ENCODE data around the gene TMEM43.

The TMEM43 gene

GRCh38 chr3:14121859-14122258 is 3.0 kb upstream of the TMEM43 start:
- no peaks in the 10 kb centered on the region for H3K27me3 ChIP-seq (ENCODE audit: low read depth, low read length)
- peaks cover 55% of the 10 kb centered on the region for H3K36me3 ChIP-seq (replicated peaks; ENCODE audit: low read depth, low read length)
- peaks cover 95% of the 10 kb centered on the region for H3K79me2 ChIP-seq (ENCODE audit: low read length)
- TF ChIP-seq EZH2phosphoT487 (IDR thresholded peaks at IDR 0.05; ENCODE audit: low read depth) (no peak), CTCF (IDR thresholded peaks at IDR 0.05; ENCODE audit: low read depth, low read length) (no peak)
- no peak overlapping the region for H3K27ac ChIP-seq (ENCODE audit: low read length)
- H3K9ac ChIP-seq (ENCODE audit: low read length): no peak overlapping the region
- H3K4me1 ChIP-seq (ENCODE audit: low read length): peaks cover 25% of the 10 kb centered on the region
- no peak overlapping the region for H3K4me3 ChIP-seq (ENCODE audit: low read length)
- H2AFZ ChIP-seq (ENCODE audit: low read depth, low read length): no peak overlapping the region
- H3K4me2 ChIP-seq (ENCODE audit: low read length): 0 out of 2 replicates have a peak overlapping the region, but pooled peaks have one; percentile 95
- peaks cover 10% of the 10 kb centered on the region; the same call in 1 of the 2 replicates for H4K20me1 ChIP-seq (ENCODE audit: insufficient read depth, low read length)
- no peaks in the 10 kb centered on the region for H3K9me3 ChIP-seq (ENCODE audit: insufficient read depth, low read length)

- Histone ChIP-seq H3K9me3 (ENCODE audit: insufficient read depth, low read length) (no peaks in the 10 kb centered on the region), H3K4me2 (ENCODE audit: low read length) (peak overlapping the region; percentile 95), H3K79me2 (ENCODE audit: low read length) (peaks cover 96% of the 10 kb centered on the region), H4K20me1 (ENCODE audit: insufficient read depth, low read length) (peaks cover 10% of the 10 kb centered on the region; the same call in 1 of the 2 replicates), H3K9ac (ENCODE audit: low read length) (no peak overlapping the region), H3K4me3 (ENCODE audit: low read length) (0 out of 2 replicates have a peak overlapping the region, but pooled peaks have one; percentile 81), H2AFZ (ENCODE audit: low read depth, low read length) (no peak overlapping the region), H3K36me3 (replicated peaks; ENCODE audit: low read depth, low read length) (peaks cover 57% of the 10 kb centered on the region), H3K27ac (ENCODE audit: low read length) (no peak overlapping the region), H3K27me3 (ENCODE audit: low read depth, low read length) (no peaks in the 10 kb centered on the region), H3K4me1 (ENCODE audit: low read length) (peaks cover 25% of the 10 kb centered on the region)
- no peak for TF ChIP-seq EZH2phosphoT487 (IDR thresholded peaks at IDR 0.05; ENCODE audit: low read depth)
- no peak for TF ChIP-seq CTCF (IDR thresholded peaks at IDR 0.05; ENCODE audit: low read depth, low read length)
Measured at GRCh38 chr3:14122301-14122700, 2.6 kb upstream of the TMEM43 start.

GRCh38 chr3:14123308-14124222 is 1.3 kb upstream of the TMEM43 start:
- peak overlapping the region; percentile 81 for H3K4me3 ChIP-seq (ENCODE audit: low read length)
- peaks cover 15% of the 10 kb centered on the region; the same call in 1 of the 2 replicates for H4K20me1 ChIP-seq (ENCODE audit: insufficient read depth, low read length)
- H3K9me3 ChIP-seq (ENCODE audit: insufficient read depth, low read length): no peaks in the 10 kb centered on the region
- H3K27ac ChIP-seq (ENCODE audit: low read length): peak overlapping the region; percentile 69
- H3K4me2 ChIP-seq (ENCODE audit: low read length): peak overlapping the region; percentile 95
- no peaks in the 10 kb centered on the region for H3K27me3 ChIP-seq (ENCODE audit: low read depth, low read length)
- no peak for TF ChIP-seq EZH2phosphoT487 (IDR thresholded peaks at IDR 0.05; ENCODE audit: low read depth)
- peak; percentile 25; the same call in 1 of the 2 replicates for TF ChIP-seq CTCF (IDR thresholded peaks at IDR 0.05; ENCODE audit: low read depth, low read length)
- H3K36me3 ChIP-seq (replicated peaks; ENCODE audit: low read depth, low read length): peaks cover 65% of the 10 kb centered on the region
- H3K79me2 ChIP-seq (ENCODE audit: low read length): peaks cover 96% of the 10 kb centered on the region
- peak overlapping the region; percentile 34; the same call in 1 of the 2 replicates for H2AFZ ChIP-seq (ENCODE audit: low read depth, low read length)
- peaks cover 25% of the 10 kb centered on the region for H3K4me1 ChIP-seq (ENCODE audit: low read length)
- peak overlapping the region; percentile 82 for H3K9ac ChIP-seq (ENCODE audit: low read length)

GRCh38 chr3:14124223-14124614 is 633 bp upstream of the TMEM43 start:
- TF ChIP-seq CTCF (IDR thresholded peaks at IDR 0.05; ENCODE audit: low read depth, low read length) (no peak), EZH2phosphoT487 (IDR thresholded peaks at IDR 0.05; ENCODE audit: low read depth) (no peak)
- Histone ChIP-seq H3K4me1 (ENCODE audit: low read length) (peaks cover 25% of the 10 kb centered on the region), H4K20me1 (ENCODE audit: insufficient read depth, low read length) (peaks cover 17% of the 10 kb centered on the region; the same call in 1 of the 2 replicates), H2AFZ (ENCODE audit: low read depth, low read length) (peak overlapping the region; percentile 34), H3K9me3 (ENCODE audit: insufficient read depth, low read length) (no peaks in the 10 kb centered on the region), H3K27ac (ENCODE audit: low read length) (peak overlapping the region; percentile 69), H3K79me2 (ENCODE audit: low read length) (peaks cover 94% of the 10 kb centered on the region), H3K4me2 (ENCODE audit: low read length) (peak overlapping the region; percentile 95), H3K27me3 (ENCODE audit: low read depth, low read length) (no peaks in the 10 kb centered on the region), H3K36me3 (replicated peaks; ENCODE audit: low read depth, low read length) (peaks cover 63% of the 10 kb centered on the region), H3K4me3 (ENCODE audit: low read length) (peak overlapping the region; percentile 81), H3K9ac (ENCODE audit: low read length) (peak overlapping the region; percentile 82)
